Heart left ventricle (tissue), 13 donors: Measurements from ENCODE around the gene RYK.

Source experiments
- POLR2A ChIP-seq, 2 donors: fragments of 450-650 bp; IDR thresholded peaks; one replicate each; pipeline ENCODE4 v1.6.1; 2017; ENCODE audit warnings: antibody characterized with exemption in 2 of 2, mild to moderate bottlenecking in 2 of 2, moderate library complexity in 2 of 2
- TF ChIP-seq, protein P1 (sequence below), 12 donors: fragments of 200-600 bp; sonication (generic) in 4 of 12; IDR thresholded peaks; one replicate each; pipeline versions ENCODE4 v1.5.0 to v1.8.0; 2018 to 2022; ENCODE audit warnings: antibody characterized with exemption in 12 of 12, mild to moderate bottlenecking in 5 of 12
- donor health status: ischemic (EF 13 %, LVEDD 7.1; RV severe dilation, severe dysfunction).
- donor health status: DM: no; HTN: yes; CAD: no.
- donor health status: DM: no; HTN: no; CAD: no.
- donor health status: ischemic (EF 25% LVEDD 6.9; RV normal size, moderate dysfunction).
- donor health status: ischemic (EF 25% LVEDD 5.7; RV mildly dilated, moderate dysfunction).
- donor health status: ischemic (EF 35%, LVEDD 5.7; RV mildly dilated, moderate dysfunction).
- donor health status: nonischemic (EF 11% LVEDD 7.7; RV severe dilation, severe dysfunction).
- donor health status: DM: yes; HTN: yes; CAD: no.
- donor health status: PGD.
- donor health status: ischemic (EF 29% LVEDD 5.4; RV normal size, mild dysfunction).
- donor health status: nonischemic (EF 23%, LVEDD 6.1; RV moderate dilation, normal function).

DNA sequence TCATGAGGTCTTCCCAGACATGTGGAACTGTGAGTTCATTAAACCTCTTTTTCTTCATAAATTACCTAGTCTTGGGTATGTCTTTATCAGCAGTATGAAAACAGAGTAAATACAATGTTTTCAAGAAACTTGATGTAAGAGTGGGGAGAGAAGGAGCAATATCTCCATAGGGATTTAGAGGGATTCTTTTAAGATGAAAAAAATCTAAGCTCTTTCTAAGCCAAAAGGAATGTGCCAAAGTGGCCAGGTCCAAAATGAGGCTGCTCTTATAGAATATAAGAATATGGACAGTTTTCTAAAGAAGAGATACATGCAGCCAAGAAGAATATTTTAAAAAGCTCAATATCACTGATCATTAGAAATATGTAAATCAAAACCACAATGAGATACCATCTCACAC is 23.9 kb upstream of the RYK start:
- TF ChIP-seq, protein P1, sequence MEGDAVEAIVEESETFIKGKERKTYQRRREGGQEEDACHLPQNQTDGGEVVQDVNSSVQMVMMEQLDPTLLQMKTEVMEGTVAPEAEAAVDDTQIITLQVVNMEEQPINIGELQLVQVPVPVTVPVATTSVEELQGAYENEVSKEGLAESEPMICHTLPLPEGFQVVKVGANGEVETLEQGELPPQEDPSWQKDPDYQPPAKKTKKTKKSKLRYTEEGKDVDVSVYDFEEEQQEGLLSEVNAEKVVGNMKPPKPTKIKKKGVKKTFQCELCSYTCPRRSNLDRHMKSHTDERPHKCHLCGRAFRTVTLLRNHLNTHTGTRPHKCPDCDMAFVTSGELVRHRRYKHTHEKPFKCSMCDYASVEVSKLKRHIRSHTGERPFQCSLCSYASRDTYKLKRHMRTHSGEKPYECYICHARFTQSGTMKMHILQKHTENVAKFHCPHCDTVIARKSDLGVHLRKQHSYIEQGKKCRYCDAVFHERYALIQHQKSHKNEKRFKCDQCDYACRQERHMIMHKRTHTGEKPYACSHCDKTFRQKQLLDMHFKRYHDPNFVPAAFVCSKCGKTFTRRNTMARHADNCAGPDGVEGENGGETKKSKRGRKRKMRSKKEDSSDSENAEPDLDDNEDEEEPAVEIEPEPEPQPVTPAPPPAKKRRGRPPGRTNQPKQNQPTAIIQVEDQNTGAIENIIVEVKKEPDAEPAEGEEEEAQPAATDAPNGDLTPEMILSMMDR (IDR thresholded peaks at IDR 0.05), result no peak
- TF ChIP-seq POLR2A (IDR thresholded peaks at IDR 0.05), result no peak
